ENCODE measurements around the gene CDC42BPA.

DNA sequence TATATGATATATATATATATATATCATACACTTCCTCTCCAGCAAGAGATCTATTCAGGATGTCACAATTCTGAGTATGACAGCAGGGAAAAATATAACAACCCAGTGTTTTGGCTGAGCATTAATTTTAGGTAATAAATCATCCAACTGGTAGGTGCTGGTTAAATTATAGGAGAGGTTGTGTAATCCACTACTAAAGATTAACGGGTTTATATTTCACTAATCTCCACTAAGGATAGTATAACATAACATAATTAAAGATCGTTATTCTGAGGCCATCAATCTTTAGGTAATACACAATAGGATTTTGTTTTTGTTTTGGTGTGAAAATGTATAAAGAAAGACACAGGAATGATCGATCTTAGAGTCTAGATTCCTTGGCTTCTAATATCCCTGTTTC, 276.0 kb downstream of the CDC42BPA start:
- TF ChIP-seq FOSL1 (CRISPR knock-in tag; IDR thresholded peaks at IDR 0.05; ENCODE audit: borderline replicate concordance) (no peak), EZH2 (conservative IDR thresholded peaks at IDR 0.05; ENCODE audit: low read depth, low read length) (no peak), MIER3 (CRISPR knock-in tag; IDR thresholded peaks at IDR 0.05; ENCODE audit: borderline replicate concordance) (no peak), ZNF792 (CRISPR knock-in tag; IDR thresholded peaks at IDR 0.05) (no peak), ZSCAN29 (CRISPR knock-in tag; conservative IDR thresholded peaks at IDR 0.05) (no peak), FOXM1 (CRISPR knock-in tag; IDR thresholded peaks at IDR 0.05) (no peak), SRSF4 (IDR thresholded peaks at IDR 0.05; ENCODE audit: low read depth, low read length, poor library complexity, severe bottlenecking) (no peak), SRF (IDR thresholded peaks at IDR 0.05; ENCODE audit: low read depth, low read length) (no peak), EP300 (IDR thresholded peaks at IDR 0.05; ENCODE audit: low read depth in 2 of 2, low read length in 2 of 2) (no peak), EP300 (CRISPR knock-in tag; IDR thresholded peaks at IDR 0.05; ENCODE audit: borderline replicate concordance) (no peak), ATF7 (IDR thresholded peaks at IDR 0.05) (no peak), ATF7 (CRISPR knock-in tag; IDR thresholded peaks at IDR 0.05) (no peak), HDAC6 (IDR thresholded peaks at IDR 0.05; ENCODE audit: low read depth, low read length) (no peak)
- TF ChIP-seq, protein P1, sequence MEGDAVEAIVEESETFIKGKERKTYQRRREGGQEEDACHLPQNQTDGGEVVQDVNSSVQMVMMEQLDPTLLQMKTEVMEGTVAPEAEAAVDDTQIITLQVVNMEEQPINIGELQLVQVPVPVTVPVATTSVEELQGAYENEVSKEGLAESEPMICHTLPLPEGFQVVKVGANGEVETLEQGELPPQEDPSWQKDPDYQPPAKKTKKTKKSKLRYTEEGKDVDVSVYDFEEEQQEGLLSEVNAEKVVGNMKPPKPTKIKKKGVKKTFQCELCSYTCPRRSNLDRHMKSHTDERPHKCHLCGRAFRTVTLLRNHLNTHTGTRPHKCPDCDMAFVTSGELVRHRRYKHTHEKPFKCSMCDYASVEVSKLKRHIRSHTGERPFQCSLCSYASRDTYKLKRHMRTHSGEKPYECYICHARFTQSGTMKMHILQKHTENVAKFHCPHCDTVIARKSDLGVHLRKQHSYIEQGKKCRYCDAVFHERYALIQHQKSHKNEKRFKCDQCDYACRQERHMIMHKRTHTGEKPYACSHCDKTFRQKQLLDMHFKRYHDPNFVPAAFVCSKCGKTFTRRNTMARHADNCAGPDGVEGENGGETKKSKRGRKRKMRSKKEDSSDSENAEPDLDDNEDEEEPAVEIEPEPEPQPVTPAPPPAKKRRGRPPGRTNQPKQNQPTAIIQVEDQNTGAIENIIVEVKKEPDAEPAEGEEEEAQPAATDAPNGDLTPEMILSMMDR (CRISPR knock-in tag; IDR thresholded peaks at IDR 0.05): no peak
- TF ChIP-seq, protein P2, sequence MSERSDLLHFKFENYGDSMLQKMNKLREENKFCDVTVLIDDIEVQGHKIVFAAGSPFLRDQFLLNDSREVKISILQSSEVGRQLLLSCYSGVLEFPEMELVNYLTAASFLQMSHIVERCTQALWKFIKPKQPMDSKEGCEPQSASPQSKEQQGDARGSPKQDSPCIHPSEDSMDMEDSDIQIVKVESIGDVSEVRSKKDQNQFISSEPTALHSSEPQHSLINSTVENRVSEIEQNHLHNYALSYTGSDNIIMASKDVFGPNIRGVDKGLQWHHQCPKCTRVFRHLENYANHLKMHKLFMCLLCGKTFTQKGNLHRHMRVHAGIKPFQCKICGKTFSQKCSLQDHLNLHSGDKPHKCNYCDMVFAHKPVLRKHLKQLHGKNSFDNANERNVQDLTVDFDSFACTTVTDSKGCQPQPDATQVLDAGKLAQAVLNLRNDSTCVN (CRISPR knock-in tag; IDR thresholded peaks at IDR 0.05; ENCODE audit: borderline replicate concordance): no peak
